Embryonic facial prominence (tissue), 1 donor: ENCODE measurements around the gene SUMF1.

Experiments
- DNase-seq: peaks from one replicate; pipeline ENCODE4 v3.0.0-alpha.2; 2016; ENCODE audit errors: extremely low spot score

Gene SUMF1

GRCh38 chr3:4466741-4467521, at the start of gene SUMF1:
SUMF1 (minus strand) TSS chr3:4467269; CDS start chr3:4467245, 24 bp downstream.
- DNase-seq: peak; percentile 70

- no peak for DNase-seq
These were observed 49.0 kb upstream of the SUMF1 start for GRCh38 chr3:4515916-4516579.

DNA sequence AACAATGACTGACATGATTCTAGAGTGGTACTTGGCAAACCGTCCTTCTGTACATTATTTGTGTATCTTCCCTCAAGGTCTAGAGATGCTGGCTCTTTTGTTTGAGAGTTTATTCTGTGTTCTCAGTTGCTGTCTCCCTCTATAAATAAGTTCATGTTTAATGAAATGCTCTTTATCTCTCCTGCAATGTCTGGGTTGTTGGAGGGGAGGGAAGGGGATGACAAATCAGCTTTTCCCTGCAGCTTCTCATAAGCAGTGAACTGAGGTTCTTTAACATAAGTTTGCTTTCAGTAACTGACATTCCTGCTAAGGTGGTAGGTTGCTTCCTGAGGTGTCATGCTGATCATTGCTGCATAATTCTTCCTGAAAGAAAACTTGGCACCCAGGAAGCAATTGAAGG, 47.8 kb upstream of the SUMF1 start:
- no peak for DNase-seq

DNA sequence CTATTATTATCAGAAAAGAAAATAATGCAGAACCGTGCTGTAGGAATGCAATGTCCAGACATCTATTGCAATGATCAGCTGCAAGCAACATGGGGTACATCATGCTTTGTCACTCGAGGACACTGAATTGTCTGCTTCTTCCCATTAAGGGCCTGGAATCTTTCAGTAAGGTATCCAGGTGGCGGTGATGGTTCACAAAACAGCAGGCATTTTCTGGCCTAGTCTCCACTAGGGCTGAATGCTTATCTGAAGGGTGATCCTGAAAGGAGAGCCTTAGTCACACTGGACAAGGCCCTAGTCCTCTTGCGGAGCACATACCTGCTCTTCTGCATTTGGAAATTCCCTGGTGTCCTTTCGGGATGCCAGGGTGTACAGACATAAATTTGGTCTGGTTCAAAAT, 47.3 kb upstream of the SUMF1 start:
- no peak for DNase-seq

- no peak for DNase-seq
These were observed 46.0 kb upstream of the SUMF1 start for GRCh38 chr3:4512895-4513616.

DNA sequence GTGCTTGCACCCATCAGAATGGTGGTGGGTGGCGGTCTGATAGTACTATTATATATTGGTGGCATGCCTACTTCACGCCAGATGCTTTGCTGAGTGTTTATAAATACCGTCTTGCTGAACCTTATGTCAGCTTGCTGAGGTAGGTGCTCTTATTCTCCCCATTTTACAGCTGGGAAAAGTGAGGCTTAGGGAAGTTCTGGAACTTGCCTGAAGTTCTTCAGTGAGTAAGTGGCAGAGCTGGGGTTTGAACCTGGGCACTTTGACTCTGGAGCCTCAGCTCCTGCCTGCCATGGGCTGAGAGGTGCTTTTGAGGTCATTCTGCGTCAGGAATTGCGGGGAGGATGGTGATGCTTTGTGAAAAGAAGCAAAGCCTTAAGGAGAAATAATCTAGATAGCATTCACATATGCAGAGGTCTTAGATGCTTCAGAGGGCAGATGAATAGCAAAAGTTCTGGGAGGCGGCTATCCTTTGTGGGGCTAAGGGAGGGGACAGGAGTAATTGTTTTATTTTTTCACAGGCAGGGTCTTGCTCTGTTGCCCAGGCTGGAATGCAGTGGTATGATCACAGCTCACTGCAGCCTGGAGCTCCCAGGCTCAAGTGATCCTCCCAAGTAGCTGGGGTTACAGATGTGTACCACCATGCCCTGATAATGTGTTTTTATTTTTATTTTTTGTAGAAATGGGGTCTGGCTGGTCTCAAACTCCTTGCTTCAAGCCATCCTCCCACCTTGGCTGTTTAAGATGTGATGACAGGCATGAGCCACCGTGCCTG, 44.6 kb upstream of the SUMF1 start:
- no peak for DNase-seq

- no peak for DNase-seq
These were observed 43.1 kb upstream of the SUMF1 start for GRCh38 chr3:4509983-4510755.

DNA sequence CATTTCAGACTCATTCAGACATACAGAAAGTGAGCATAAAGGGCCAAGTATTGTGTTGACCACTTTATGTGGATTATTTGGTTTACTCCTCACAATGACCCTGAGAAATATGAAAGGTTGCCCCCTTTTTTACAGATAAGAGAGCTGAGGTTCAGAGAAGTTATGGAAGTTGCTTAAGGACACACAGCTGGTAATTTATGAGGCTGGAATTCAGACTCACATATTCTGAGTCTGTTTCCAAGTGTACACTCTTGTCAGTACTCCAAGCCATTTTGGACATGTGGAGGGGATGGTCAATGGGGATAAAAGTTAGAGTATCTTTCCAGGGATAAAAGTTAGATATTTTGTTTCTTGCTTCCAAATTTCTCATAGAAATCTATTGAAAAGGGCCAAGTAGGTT, 42.0 kb upstream of the SUMF1 start:
- no peak for DNase-seq

DNA sequence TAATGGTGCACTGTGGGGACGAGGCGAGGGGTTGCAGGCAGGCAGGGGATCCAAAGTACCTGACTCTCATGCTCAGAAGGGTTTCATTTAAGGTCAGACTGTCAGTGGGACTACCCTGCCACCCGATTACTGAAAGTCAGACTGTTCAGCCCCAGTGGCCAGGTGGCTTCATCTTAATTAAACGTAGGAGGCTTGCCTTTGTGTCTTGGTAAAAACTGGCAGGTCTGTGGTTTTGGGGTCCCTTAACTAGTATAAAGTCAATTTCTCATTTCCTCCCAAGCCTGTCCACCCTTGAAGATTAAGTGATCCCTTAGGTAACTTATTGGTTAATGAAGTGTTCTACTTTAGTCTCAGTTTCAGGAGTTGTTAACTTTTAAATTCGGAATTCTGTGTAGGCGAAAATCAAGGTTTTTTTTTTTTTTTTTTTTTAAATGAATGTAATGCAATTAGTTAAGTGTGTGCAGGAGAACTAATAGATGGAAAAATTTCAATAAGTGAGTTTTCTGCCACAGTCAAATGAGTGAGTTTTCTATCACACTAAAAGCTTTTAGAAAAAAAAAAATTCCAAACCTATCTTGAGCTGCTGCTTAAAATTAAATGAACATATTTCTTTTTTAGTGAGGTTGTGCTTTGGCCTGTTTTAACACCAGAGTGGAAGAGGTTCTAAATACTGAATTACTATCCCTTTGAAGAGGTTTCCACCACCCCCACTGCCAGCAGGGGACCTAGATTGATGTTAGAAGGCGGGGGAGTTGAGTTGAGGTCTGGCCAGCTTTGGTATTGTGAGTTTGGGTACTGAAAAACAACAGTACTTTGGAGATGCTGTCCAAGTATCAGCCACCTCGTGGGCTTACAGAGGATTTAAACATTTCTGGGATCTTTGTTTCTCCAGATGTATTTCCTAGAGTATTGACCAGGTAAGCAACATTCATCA, 41.2 kb upstream of the SUMF1 start:
- DNase-seq: no peak

GRCh38 chr3:4507024-4507596, 40.0 kb upstream of the SUMF1 start:
- no peak for DNase-seq

DNA sequence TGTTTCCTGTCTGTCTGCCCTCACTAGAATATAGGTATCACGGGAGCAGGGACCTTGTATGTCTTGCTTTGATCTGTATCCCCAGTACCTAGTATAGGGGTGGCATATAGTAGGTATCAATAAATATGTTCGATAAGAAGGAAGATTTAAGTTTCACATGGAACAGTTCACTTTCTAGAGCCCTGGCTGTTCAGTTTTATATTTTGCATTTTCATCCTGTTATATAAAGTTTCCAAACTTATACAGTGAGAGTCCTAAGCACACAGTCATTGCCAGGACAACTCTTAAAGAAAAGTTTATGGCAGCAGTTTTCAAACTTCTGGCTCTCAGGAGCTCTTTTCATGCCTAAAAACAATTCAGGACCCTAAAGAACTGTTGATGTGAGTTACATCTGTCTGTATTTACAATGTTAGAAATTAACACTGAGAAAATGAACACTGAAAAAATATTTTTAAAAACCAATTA, 39.5 kb upstream of the SUMF1 start:
- DNase-seq: no peak

DNA sequence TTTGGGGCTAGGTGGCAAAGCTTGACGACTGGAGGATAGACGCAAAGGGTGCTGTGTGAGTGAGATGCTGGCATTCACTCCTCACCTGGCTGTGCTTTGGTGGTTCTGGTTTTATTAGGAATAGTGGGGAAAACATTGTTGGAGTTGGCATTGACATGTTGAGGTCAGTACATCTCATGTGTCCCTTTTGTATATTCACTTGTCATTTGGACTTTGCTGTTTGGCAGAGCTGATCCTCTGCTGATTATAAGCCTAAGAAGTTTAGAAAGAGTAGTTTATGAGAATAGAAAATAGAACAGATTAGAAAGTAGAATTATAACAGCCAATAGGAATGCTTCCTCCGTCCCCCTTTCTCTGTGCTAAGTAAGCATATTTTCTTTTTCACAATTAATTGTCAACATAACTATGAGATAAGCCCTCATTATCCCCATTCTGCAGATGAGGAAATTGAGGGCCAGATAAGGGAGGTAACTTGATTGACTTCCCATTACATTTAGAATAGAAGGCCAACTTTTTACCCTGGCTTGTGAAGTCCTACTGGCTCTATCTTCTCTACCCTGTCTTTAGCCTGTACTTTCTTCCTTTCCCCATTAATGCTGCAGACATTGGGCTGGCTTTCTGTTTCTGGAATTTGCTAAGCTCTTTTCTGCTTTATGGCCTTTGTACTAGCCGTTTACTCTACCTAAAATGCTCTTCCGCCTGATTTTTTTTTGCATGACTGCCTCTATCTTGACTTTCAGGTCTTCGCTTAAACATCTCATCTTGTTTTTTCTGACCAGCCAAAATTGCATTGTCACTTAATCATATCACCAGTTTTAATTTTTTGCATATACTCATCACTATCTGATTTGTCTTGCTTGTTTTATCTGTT, 38.9 kb upstream of the SUMF1 start:
- no peak for DNase-seq

GRCh38 chr3:4504340-4505261, 37.5 kb upstream of the SUMF1 start:
- DNase-seq: no peak

DNA sequence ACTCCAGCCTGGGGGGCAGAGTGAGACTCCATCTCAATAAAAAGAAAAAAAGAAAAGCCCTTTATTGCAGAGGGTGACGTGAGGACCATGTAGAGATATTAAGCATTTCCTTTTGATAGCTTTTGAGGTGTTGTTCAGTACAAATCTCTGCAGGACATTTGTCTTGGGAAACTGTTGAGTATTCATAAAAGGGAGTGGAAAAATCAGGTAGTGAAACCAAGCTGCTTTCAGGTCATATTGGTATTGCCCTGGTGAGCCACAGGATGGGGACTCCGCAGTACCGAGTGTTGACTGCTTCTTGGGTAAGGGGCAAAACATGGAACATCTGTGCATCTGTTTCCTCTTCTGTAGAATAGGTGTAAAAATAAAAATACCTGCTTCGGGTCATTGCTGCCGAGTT, 36.0 kb upstream of the SUMF1 start:
- no peak for DNase-seq

DNA sequence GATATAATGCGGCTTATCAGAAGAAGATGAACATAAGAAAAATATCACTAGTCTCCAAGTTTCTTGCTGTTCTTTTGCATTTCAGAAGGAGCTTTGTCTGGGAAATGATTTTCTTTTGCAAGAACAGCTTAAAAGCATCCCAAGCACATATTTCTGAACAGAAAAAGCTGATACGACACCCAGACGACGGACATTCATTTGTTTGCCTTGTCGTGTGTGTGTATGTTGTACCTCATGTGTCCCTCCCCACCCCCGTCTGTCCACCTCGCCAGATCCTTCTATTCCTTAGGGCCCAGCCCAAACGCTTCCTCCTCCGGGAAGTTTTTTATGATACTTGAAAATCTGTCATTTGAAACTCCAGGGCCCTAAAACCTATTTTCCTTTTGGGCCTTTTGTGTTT, 34.9 kb upstream of the SUMF1 start:
- no peak for DNase-seq

GRCh38 chr3:4501437-4501836, 34.4 kb upstream of the SUMF1 start:
- no peak for DNase-seq

DNA sequence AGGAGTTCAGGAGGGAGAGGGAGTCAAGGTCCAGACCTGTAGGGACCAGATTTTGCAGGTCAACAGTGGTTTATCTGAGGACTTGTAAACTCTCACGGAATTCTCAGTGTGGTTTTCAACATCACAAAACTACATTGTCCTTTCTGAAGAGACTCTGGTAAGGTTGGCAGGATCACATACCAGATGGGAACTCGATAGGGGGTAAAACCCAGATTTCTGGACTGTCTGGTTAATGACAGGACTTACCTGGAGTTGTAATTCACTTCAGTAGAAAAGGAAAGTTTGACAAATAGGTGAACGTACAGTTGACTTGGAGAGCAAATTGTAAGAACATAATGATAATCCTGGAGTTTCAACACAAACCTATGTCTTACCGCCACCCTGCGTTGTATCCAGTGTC, 31.4 kb upstream of the SUMF1 start:
- DNase-seq: no peak
